Gastroesophageal sphincter (tissue), 4 donors: ENCODE results near the gene PLA2G4B. TPM values are rescaled to one million over a fixed set of nuclear protein-coding genes. Genes with fewer than 3 reads are reported as not detected.
A peak's percentile ranks its signal among the peaks of the same experiment; 100 is the strongest.

Experiments used
- ATAC-seq: fragments of 150-250 bp; one replicate; pipeline ENCODE4 v1.9.1; 2016; ENCODE audit warnings: mild to moderate bottlenecking, moderate library complexity
- H3K27ac ChIP-seq, 4 donors: fragments of 200-600 bp; sonication (generic) in 3 of 4; 1 replicate in 3 of 4; 2 replicates in 1 of 4; pipeline ENCODE4 v1.5.1; 2016 to 2019
- H3K27me3 ChIP-seq: fragments of 200-600 bp; sonication (generic); one replicate; pipeline ENCODE4 v1.5.1; 2019
- H3K36me3 ChIP-seq, 2 donors: fragments of 200-600 bp; sonication (generic); one replicate each; pipeline ENCODE4 v1.5.1; 2019; ENCODE audit warnings: control low read depth in 1 of 2
- H3K4me1 ChIP-seq, 3 donors: fragments of 200-600 bp; sonication (generic); 1 replicate in 2 of 3; 2 replicates in 1 of 3; pipeline ENCODE4 v1.5.1; 2016 to 2019; ENCODE audit warnings: control low read depth in 2 of 3
- H3K4me3 ChIP-seq, 2 donors: fragments of 200-600 bp; sonication (generic); one replicate each; pipeline ENCODE4 v1.5.1; 2019; ENCODE audit warnings: mild to moderate bottlenecking in 1 of 2, moderate library complexity in 1 of 2
- H3K9me3 ChIP-seq, 3 donors: fragments of 200-600 bp; sonication (generic); one replicate each; pipeline ENCODE4 v1.5.1; 2017 to 2019; ENCODE audit warnings: control low read depth in 2 of 3
- EP300 ChIP-seq: sonication (generic); formaldehyde crosslinking; IDR thresholded peaks from one replicate; pipeline ENCODE4 v1.6.1; 2017; ENCODE audit warnings: antibody characterized with exemption, mild to moderate bottlenecking
- POLR2A ChIP-seq, 2 donors: fragments of 450-650 bp; IDR thresholded peaks; one replicate each; pipeline ENCODE4 v1.6.1; 2017; ENCODE audit warnings: antibody characterized with exemption in 2 of 2, mild to moderate bottlenecking in 2 of 2, moderate library complexity in 1 of 2
- POLR2AphosphoS5 ChIP-seq: sonication (generic); formaldehyde crosslinking; IDR thresholded peaks from one replicate; pipeline ENCODE4 v1.6.1; 2017; ENCODE audit warnings: antibody characterized with exemption
- WGBS, 2 donors: methylation state at CpG; one replicate each; pipeline ENCODE4 v1.1.5; 2018; ENCODE audit warnings: low coverage in 1 of 2; 5-methylcytosine and 5-hydroxymethylcytosine counted together
- total RNA-seq, 4 donors: library from RNA; depleted of rRNA; stranded (reverse); fragments of >200 nt; gene quantifications; one replicate each; pipeline ENCODE4 v1.1.0, GENCODE V29; 2016
- TF ChIP-seq, protein P1 (sequence below), 4 experiments: fragments of 200-600 bp in 2 of 4; fragments of 450-650 bp in 2 of 4; sonication (generic) in 1 of 4; IDR thresholded peaks; one replicate each; pipeline ENCODE4 v1.5.1; 2017 to 2019; ENCODE audit warnings: antibody characterized with exemption in 4 of 4, mild to moderate bottlenecking in 2 of 4, moderate library complexity in 2 of 4

The PLA2G4B gene
- total RNA-seq, 4 donors from 2014 or later: 2.5 to 7.0 (median 3.6) TPM

DNA sequence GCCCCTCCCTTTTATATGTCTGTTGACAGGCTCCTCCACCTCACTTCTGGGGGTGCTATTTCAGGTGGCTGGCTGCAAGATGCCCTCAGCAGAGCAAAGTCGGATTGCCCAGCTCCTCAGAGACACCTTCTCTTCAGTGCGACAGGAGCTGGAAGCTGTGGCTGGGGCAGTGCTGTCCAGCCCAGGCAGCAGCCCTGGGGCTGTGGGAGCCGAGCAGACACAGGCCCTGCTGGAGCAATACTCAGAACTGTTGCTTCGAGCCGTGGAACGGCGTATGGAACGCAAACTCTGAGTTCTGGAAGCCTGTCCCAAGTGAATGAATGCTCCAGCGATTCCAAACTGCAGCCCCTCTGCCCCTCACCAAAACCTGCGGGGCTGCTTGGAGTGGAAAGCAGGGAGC, 13.5 kb upstream of the PLA2G4B start:
- Histone ChIP-seq H3K4me3 (no peak overlapping the region), H3K4me1 (peaks cover 0 to 23% (median 13%) of the 10 kb centered on the region in 3 donors), H3K36me3 (peaks cover 0 to 59% of the 10 kb centered on the region in 2 donors), H3K27ac (no peak overlapping the region), H3K27me3 (no peaks in the 10 kb centered on the region), H3K9me3 (no peaks in the 10 kb centered on the region)
- ATAC-seq: no peak
- no peak for TF ChIP-seq EP300
- no CpG with 5 or more reads among the region's 10 CpGs for WGBS, 2 donors

DNA sequence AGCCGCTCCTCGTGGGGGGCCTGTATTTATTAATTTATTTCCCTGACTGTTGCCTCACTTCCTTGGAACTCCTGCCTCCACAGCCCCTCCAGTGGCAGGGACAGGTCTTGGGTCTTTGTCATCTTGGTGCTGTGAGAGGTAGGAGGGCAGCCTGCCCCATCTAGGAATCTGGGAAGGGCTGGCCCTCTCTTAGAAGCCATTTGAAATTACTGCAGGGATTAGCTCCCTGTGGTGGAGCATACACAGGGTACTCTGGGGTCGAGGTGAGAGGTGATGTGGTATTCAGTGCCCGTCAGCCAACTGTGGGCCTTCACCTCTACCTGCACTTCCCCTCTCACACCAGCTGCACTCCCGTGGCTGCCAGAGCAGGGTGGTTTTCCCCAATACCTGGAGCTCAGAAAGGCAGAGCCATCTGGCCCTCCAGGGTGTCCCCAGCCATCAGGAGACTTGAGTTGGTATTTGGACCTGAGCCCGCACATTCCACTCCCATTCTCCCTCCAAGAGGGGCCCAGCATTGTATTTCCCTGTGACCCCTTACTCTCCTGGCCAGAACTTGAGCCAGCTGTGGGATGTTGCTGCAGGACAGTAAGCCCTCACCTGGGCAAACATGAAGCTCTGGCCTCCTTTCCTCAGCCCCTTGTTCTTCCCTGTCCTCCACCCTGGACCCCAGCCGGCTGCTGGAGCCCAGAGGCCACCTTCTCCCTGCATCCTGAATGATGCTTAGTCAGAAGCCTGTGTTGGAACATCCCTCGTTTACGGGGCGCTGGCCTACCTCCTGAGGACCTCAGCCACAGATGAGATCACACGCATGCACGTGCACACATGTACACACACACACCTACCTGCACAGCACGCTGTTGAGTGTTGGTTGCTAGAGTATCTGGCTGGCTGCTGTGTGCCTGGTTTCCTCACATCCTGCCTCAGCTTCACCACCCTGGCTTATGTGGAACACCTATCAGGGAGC, 12.8 kb upstream of the PLA2G4B start:
- Histone ChIP-seq H3K27me3 (no peaks in the 10 kb centered on the region), H3K4me3 (no peak overlapping the region), H3K27ac (no peak overlapping the region), H3K4me1 (peaks cover 0 to 30% (median 13%) of the 10 kb centered on the region in 3 donors), H3K36me3 (peaks cover 0 to 57% of the 10 kb centered on the region in 2 donors), H3K9me3 (no peaks in the 10 kb centered on the region)
- 61% methylated on average over 4 of the region's 13 CpGs; no CpG with 5 or more reads in 1 of the 2 donors for WGBS, 2 donors
- TF ChIP-seq POLR2A (IDR thresholded peaks at IDR 0.05): no peak
- no peak for TF ChIP-seq EP300
- TF ChIP-seq, protein P1, sequence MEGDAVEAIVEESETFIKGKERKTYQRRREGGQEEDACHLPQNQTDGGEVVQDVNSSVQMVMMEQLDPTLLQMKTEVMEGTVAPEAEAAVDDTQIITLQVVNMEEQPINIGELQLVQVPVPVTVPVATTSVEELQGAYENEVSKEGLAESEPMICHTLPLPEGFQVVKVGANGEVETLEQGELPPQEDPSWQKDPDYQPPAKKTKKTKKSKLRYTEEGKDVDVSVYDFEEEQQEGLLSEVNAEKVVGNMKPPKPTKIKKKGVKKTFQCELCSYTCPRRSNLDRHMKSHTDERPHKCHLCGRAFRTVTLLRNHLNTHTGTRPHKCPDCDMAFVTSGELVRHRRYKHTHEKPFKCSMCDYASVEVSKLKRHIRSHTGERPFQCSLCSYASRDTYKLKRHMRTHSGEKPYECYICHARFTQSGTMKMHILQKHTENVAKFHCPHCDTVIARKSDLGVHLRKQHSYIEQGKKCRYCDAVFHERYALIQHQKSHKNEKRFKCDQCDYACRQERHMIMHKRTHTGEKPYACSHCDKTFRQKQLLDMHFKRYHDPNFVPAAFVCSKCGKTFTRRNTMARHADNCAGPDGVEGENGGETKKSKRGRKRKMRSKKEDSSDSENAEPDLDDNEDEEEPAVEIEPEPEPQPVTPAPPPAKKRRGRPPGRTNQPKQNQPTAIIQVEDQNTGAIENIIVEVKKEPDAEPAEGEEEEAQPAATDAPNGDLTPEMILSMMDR (IDR thresholded peaks at IDR 0.05): no peak
- no peak for TF ChIP-seq POLR2AphosphoS5
- ATAC-seq: no peak

DNA sequence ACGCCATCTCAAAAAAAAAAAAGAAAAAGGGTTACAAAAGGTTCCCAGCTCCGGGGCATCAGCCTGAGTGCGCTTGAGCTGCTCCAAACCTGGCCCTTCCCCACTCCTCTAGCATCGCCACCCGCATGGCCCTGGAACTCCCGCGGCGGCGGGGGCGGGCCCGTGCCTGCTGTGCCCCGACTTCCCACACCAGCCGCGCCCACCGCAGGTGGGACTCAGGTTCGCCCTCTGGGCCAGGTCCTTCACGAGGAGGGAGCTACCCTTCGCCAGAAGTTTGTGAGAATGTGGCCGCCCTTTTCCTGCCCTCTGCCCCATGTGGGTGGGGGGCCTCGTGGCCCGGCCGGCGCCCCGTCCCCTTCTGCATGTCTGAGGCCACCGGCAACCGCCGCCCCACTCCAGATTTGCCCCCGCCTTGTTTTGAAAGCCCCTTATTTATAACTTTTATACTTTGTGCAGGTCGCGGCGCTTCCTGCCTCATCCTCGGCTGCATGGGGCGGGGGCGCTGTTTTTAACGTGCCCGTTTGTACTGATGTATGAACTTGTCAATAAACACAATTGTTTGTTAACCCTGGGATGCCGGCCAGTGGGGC, 11.3 kb upstream of the PLA2G4B start:
- TF ChIP-seq POLR2A (IDR thresholded peaks at IDR 0.05) (no peak), EP300 (no peak), POLR2AphosphoS5 (no peak)
- TF ChIP-seq, protein P1 (IDR thresholded peaks at IDR 0.05): no peak
- no peak for ATAC-seq
- H3K27ac ChIP-seq: peak overlapping the region in 3 of 4 donors; percentile 91 to 93 (median 91)

DNA sequence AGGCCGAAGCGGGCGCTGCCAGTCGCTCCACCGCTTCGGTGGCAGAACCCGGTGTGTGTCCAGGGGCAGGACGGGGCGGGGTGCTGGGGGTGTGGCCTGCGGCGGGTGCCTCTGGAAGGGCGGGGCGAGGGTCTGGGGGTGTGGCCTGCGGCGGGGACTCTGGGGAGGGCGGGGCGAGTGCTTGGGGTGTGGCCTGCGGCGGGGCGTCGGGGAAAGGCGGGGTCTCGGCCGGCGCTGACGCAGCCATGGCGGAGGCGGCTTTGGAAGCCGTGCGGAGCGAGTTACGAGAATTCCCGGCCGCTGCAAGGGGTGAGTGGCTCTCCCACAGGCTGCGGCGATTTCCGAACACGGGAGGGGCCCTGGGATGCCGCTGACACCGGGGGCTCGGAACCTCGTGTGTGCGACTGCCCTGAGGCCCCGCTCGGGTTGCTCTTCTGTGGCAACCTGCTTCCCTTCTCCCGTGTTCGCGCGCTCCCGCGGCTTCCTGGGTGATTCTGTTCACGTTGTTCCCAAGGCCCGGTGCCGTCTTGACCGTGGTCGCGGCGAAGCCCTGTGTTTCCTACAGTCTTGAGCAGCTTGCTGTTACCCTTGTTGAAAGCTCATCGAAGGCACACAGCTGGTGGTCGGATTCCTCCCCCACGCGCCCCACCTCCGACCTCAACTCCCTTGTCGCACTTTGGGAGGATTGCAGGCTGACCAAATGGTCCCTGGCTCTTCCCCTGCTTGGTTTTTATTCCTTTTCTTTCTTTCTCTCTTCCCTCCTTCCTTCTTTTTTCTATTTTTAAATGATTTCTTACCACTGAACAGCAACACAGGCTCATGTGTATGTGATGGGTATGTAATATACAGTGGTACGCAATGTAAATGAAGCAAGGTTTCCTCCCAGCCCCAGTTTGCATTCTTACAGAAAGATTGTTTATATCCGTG, 10.5 kb upstream of the PLA2G4B start, which contains the start of gene JMJD7:
Gene JMJD7, plus strand, starts transcription at position 213 of the 927 bp plus-strand sequence. Its CDS starts 33 bp downstream, at position 246.
- Histone ChIP-seq H3K27me3 (no peaks in the 10 kb centered on the region), H3K4me3 (peak within 1 kb of the TSS; percentile 77 to 86), H3K27ac (peak within 1 kb of the TSS; percentile 67 to 93 (median 91)), H3K9me3 (no peaks in the 10 kb centered on the region), H3K4me1 (peaks cover 0 to 31% (median 13%) of the 10 kb centered on the region in 3 donors), H3K36me3 (peaks cover 0 to 53% of the 10 kb centered on the region in 2 donors)
- ATAC-seq: peak; percentile 90
- TF ChIP-seq, protein P1 (IDR thresholded peaks at IDR 0.05): no peak
- peak; percentile 84 for TF ChIP-seq POLR2AphosphoS5
- TF ChIP-seq POLR2A (IDR thresholded peaks at IDR 0.05): peak; percentile 74 to 80
- WGBS, 2 donors: 0% methylated on average over 11 to 18 of the region's 66 CpGs

More for the DNA sequence above, 11.3 kb upstream of the PLA2G4B start:
- Histone ChIP-seq H3K4me3 (peak overlapping the region; percentile 77 to 86), H3K9me3 (no peaks in the 10 kb centered on the region), H3K36me3 (peaks cover 0 to 57% of the 10 kb centered on the region in 2 donors), H3K27me3 (no peaks in the 10 kb centered on the region), H3K4me1 (peaks cover 0 to 31% (median 13%) of the 10 kb centered on the region in 3 donors)
- WGBS, 2 donors: 0 to 6% methylated on average over 4 to 30 of the region's 37 CpGs
